Measurements from ENCODE around the gene ULBP2. TPM values are rescaled to one million over a fixed set of nuclear protein-coding genes. Genes with fewer than 3 reads are reported as not detected.

The ULBP2 gene
- polyA plus RNA-seq, 2 of the 4 experiments (the other 2 are of a cell fraction): 2.7 to 4.5 TPM

- H3K4me3 ChIP-seq: no peak overlapping the region
- H3K27ac ChIP-seq: peak overlapping the region in 1 of 2 experiments; percentile 88; a peak in 1 of 6 replicates
- H3K4me2 ChIP-seq: no peak overlapping the region
- ChIA-PET CTCF (interaction anchor here (0.8 to 2.8 kb wide), 11 partner anchors 40 to 201 kb away, joined by 3 to 28 read pairs (median 5); no protein-coding TSS in a partner anchor), POLR2A (no interaction called here)
- FAIRE-seq (no peak), ATAC-seq (no peak), DNase-seq (ENCODE audit: low read depth in 1 of 2, low spot score in 1 of 2) (no peak)
- 86% methylated on average over 9 of the region's 9 CpGs for WGBS (ENCODE audit: missing lambda C conversion rate)
- no peak for TF ChIP-seq JUN (IDR thresholded peaks at IDR 0.05)
- TF ChIP-seq, protein P1, sequence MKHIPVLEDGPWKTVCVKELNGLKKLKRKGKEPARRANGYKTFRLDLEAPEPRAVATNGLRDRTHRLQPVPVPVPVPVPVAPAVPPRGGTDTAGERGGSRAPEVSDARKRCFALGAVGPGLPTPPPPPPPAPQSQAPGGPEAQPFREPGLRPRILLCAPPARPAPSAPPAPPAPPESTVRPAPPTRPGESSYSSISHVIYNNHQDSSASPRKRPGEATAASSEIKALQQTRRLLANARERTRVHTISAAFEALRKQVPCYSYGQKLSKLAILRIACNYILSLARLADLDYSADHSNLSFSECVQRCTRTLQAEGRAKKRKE (CRISPR knock-in tag; IDR thresholded peaks at IDR 0.05; ENCODE audit: low read depth): no peak
- TF ChIP-seq, protein P2, sequence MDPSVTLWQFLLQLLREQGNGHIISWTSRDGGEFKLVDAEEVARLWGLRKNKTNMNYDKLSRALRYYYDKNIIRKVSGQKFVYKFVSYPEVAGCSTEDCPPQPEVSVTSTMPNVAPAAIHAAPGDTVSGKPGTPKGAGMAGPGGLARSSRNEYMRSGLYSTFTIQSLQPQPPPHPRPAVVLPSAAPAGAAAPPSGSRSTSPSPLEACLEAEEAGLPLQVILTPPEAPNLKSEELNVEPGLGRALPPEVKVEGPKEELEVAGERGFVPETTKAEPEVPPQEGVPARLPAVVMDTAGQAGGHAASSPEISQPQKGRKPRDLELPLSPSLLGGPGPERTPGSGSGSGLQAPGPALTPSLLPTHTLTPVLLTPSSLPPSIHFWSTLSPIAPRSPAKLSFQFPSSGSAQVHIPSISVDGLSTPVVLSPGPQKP (IDR thresholded peaks at IDR 0.05; ENCODE audit: low read depth, low read length): no peak
- TF ChIP-seq GATA3 (IDR thresholded peaks at IDR 0.05; ENCODE audit: borderline replicate concordance): no peak
- no peak for TF ChIP-seq ZC3H11A (IDR thresholded peaks at IDR 0.05)
- TF ChIP-seq SREBF2 (IDR thresholded peaks at IDR 0.05): no peak
- TF ChIP-seq EP300 (IDR thresholded peaks at IDR 0.05): no peak
- TF ChIP-seq CBX2 (IDR thresholded peaks at IDR 0.05; ENCODE audit: borderline replicate concordance, low read depth): no peak
- no peak for TF ChIP-seq EHF (CRISPR knock-in tag; IDR thresholded peaks at IDR 0.05)
- no peak for TF ChIP-seq POLR2AphosphoS2 (conservative IDR thresholded peaks at IDR 0.05; ENCODE audit: low read length)
- no peak for TF ChIP-seq E2F6 (IDR thresholded peaks at IDR 0.05; ENCODE audit: borderline replicate concordance, low read depth)
- no peak for TF ChIP-seq PBX3 (IDR thresholded peaks at IDR 0.05)
- no peak for TF ChIP-seq NR3C1 (IDR thresholded peaks at IDR 0.05)
- no peak for TF ChIP-seq NPAS2 (CRISPR knock-in tag; IDR thresholded peaks at IDR 0.05; ENCODE audit: borderline replicate concordance)
- TF ChIP-seq HDAC2 (IDR thresholded peaks at IDR 0.05): no peak
- TF ChIP-seq POLR2A (IDR thresholded peaks at IDR 0.05; ENCODE audit: low read length): no peak
- TF ChIP-seq CHD2 (IDR thresholded peaks at IDR 0.05; ENCODE audit: low read length, partially characterized antibody): no peak
- no peak for TF ChIP-seq JUNB (IDR thresholded peaks at IDR 0.05)
- H3K4me1 ChIP-seq: peaks cover 11% of the 10 kb centered on the region; the same call in 1 of the 3 replicates
- H3K9me3 ChIP-seq: no peaks in the 10 kb centered on the region
Observed at GRCh38 chr6:149924206-149924932, 17.4 kb upstream of the ULBP2 start.

GRCh38 chr6:149924933-149925252 is 16.9 kb upstream of the ULBP2 start:
- CTCF ChIA-PET: interaction anchor here (0.7 to 2.8 kb wide), 13 partner anchors 25 to 202 kb away, joined by 3 to 28 read pairs (median 5); no protein-coding TSS in a partner anchor
- 63% methylated on average over 3 of the region's 4 CpGs for WGBS (ENCODE audit: missing lambda C conversion rate)
- H3K4me1 ChIP-seq: peaks cover 11% of the 10 kb centered on the region; the same call in 1 of the 3 replicates
- TF ChIP-seq FOSB (CRISPR knock-in tag; IDR thresholded peaks at IDR 0.05): no peak
- no peak for TF ChIP-seq BCL3 (IDR thresholded peaks at IDR 0.05)
- TF ChIP-seq, protein P3, sequence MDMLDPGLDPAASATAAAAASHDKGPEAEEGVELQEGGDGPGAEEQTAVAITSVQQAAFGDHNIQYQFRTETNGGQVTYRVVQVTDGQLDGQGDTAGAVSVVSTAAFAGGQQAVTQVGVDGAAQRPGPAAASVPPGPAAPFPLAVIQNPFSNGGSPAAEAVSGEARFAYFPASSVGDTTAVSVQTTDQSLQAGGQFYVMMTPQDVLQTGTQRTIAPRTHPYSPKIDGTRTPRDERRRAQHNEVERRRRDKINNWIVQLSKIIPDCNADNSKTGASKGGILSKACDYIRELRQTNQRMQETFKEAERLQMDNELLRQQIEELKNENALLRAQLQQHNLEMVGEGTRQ (IDR thresholded peaks at IDR 0.05): no peak
- no peak for TF ChIP-seq NFE2L2 (conservative IDR thresholded peaks at IDR 0.05; ENCODE audit: low read length)
- TF ChIP-seq, protein P2 (IDR thresholded peaks at IDR 0.05; ENCODE audit: low read depth, low read length): no peak
- TF ChIP-seq BHLHE40 (IDR thresholded peaks at IDR 0.05; ENCODE audit: low read depth, low read length): no peak
- TF ChIP-seq RFX5 (IDR thresholded peaks at IDR 0.05): no peak
- no peak for TF ChIP-seq ZC3H11A (IDR thresholded peaks at IDR 0.05)
- TF ChIP-seq TFCP2L1 (CRISPR knock-in tag; IDR thresholded peaks at IDR 0.05): no peak
- no peak for TF ChIP-seq HOXB13 (CRISPR knock-in tag; IDR thresholded peaks at IDR 0.05; ENCODE audit: low read depth)
- TF ChIP-seq, protein P4, sequence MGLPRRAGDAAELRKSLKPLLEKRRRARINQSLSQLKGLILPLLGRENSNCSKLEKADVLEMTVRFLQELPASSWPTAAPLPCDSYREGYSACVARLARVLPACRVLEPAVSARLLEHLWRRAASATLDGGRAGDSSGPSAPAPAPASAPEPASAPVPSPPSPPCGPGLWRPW (IDR thresholded peaks at IDR 0.05): no peak
- H3K27ac ChIP-seq: peak overlapping the region in 1 of 2 experiments; percentile 88; a peak in 3 of 6 replicates
- ATAC-seq (no peak), DNase-seq (ENCODE audit: low read depth in 1 of 2, low spot score in 1 of 2) (no peak), FAIRE-seq (no peak)
- no peak overlapping the region for H3K4me3 ChIP-seq
- POLR2A ChIA-PET: no interaction called here
- no peak overlapping the region for H3K4me2 ChIP-seq
- H3K9me3 ChIP-seq: no peaks in the 10 kb centered on the region
